SK-N-SH (cell line): ENCODE data around the gene C1orf174. TPM values are rescaled to one million over a fixed set of nuclear protein-coding genes. Genes with fewer than 3 reads are reported as not detected.

Experiments used
- CTCF ChIA-PET: fragments of 300-600, 350-600 bp; formaldehyde crosslinking; extraction: SDS; loops from one replicate; lab custom pipeline; 2021; lab: Yijun Ruan, JAX
- POLR2A ChIA-PET: fragments of 350-600 bp; sonication (Branson Sonifier 250); formaldehyde crosslinking; extraction: SDS; loops from one replicate; lab custom pipeline; 2020; ENCODE audit warnings: antibody characterized with exemption, inconsistent platforms; lab: Yijun Ruan, JAX
- DNase-seq: peaks from one replicate; pipeline ENCODE4 v3.0.0; 2012
- H2AFZ ChIP-seq: fragments of 200-600 bp; sonication (generic); 2 replicates; pipeline ENCODE4 v1.8.1; 2016; ENCODE audit warnings: antibody characterized with exemption, mild to moderate bottlenecking, low read depth
- H3F3A ChIP-seq: fragments of 200-600 bp; sonication (generic); replicated peaks from 2 replicates; pipeline ENCODE3; 2016; ENCODE audit warnings: antibody characterized with exemption, mild to moderate bottlenecking; ENCODE audit not compliant: insufficient read depth
- H3K27ac ChIP-seq, 2 experiments: fragments of 200-500 bp in 1 of 2; fragments of 200-600 bp in 1 of 2; sonication (Bioruptor generic) in 1 of 2; sonication (generic), shearing (Covaris generic) in 1 of 2; 2 replicates each; pipeline versions ENCODE4 v1.5.1 to v1.6.1; 2014 to 2016; ENCODE audit warnings: low read depth in 2 of 2, inconsistent platforms in 1 of 2, low read length in 1 of 2, mild to moderate bottlenecking in 1 of 2, mixed read lengths in 1 of 2
- H3K27me3 ChIP-seq: fragments of 200-600 bp; sonication (generic), shearing (Covaris generic); 2 replicates; pipeline ENCODE4 v1.6.1; 2016; ENCODE audit warnings: mixed run types; ENCODE audit not compliant: insufficient read depth
- H3K36me3 ChIP-seq, 2 experiments: fragments of 200-500 bp in 1 of 2; fragments of 200-600 bp in 1 of 2; sonication (Bioruptor generic) in 1 of 2; sonication (generic) in 1 of 2; replicated peaks in 1 of 2; 2 replicates each; pipeline versions ENCODE3 to v1.5.1; 2014 to 2016; ENCODE audit warnings: low read length in 1 of 2, mild to moderate bottlenecking in 1 of 2; ENCODE audit not compliant: insufficient read depth in 2 of 2, control insufficient read depth in 1 of 2
- H3K4me1 ChIP-seq, 2 experiments: fragments of 200-500 bp in 1 of 2; fragments of 200-600 bp in 1 of 2; sonication (Bioruptor generic) in 1 of 2; sonication (generic), shearing (Covaris generic) in 1 of 2; 2 replicates each; pipeline versions ENCODE4 v1.5.1 to v1.6.1; 2014 to 2016; ENCODE audit warnings: low read depth in 1 of 2, low read length in 1 of 2, mixed run types in 1 of 2; ENCODE audit not compliant: insufficient read depth in 2 of 2, control insufficient read depth in 1 of 2
- H3K4me2 ChIP-seq: fragments of 200-600 bp; sonication (generic), shearing (Covaris generic); 2 replicates; pipeline ENCODE4 v1.6.1; 2017; ENCODE audit warnings: mixed run types
- H3K4me3 ChIP-seq, 2 experiments: fragments of 200-500 bp in 1 of 2; fragments of 200-600 bp in 1 of 2; sonication (Bioruptor generic) in 1 of 2; sonication (generic), shearing (Covaris generic) in 1 of 2; 2 replicates each; pipeline versions ENCODE4 v1.5.1 to v1.8.1; 2014 to 2016; ENCODE audit warnings: low read depth in 2 of 2, inconsistent platforms in 1 of 2, low read length in 1 of 2, mild to moderate bottlenecking in 1 of 2, mixed read lengths in 1 of 2, moderate library complexity in 1 of 2
- H3K79me2 ChIP-seq: fragments of 200-600 bp; sonication (generic); 2 replicates; pipeline ENCODE4 v1.8.1; 2017; ENCODE audit warnings: mild to moderate bottlenecking; ENCODE audit not compliant: insufficient read depth
- H3K9ac ChIP-seq: fragments of 200-600 bp; sonication (generic); 2 replicates; pipeline ENCODE4 v1.6.1; 2017; ENCODE audit warnings: mixed run types
- H3K9me2 ChIP-seq: fragments of 200-600 bp; sonication (generic); 2 replicates; pipeline ENCODE4 v1.6.1; 2017; ENCODE audit warnings: mixed run types
- H3K9me3 ChIP-seq: fragments of 200-600 bp; sonication (generic); 2 replicates; pipeline ENCODE4 v1.6.1; 2017; ENCODE audit warnings: mixed run types, mild to moderate bottlenecking, moderate library complexity
- H4K20me1 ChIP-seq: fragments of 200-600 bp; sonication (generic); 2 replicates; pipeline ENCODE4 v1.6.1; 2017; ENCODE audit warnings: mild to moderate bottlenecking, mixed run types; ENCODE audit not compliant: insufficient read depth
- CTCF ChIP-seq: fragments of 200-600 bp; sonication (generic); IDR thresholded peaks from 2 replicates; pipeline ENCODE4 v1.6.1; 2017; ENCODE audit warnings: antibody characterized with exemption, mild to moderate bottlenecking, moderate library complexity
- ELF1 ChIP-seq: IDR thresholded peaks from 2 replicates; pipeline ENCODE4 v1.4.0; 2012
- FOSL2 ChIP-seq: IDR thresholded peaks from 2 replicates; pipeline ENCODE4 v1.4.0; 2012; ENCODE audit warnings: low read depth, mild to moderate bottlenecking, moderate library complexity, borderline replicate concordance
- FOXJ3 ChIP-seq: sonication (generic); formaldehyde crosslinking; IDR thresholded peaks from 2 replicates; pipeline ENCODE4 v1.5.1; 2020; ENCODE audit warnings: mild to moderate bottlenecking, missing genetic modification reagents
- NFIC ChIP-seq: IDR thresholded peaks from 2 replicates; pipeline ENCODE4 v1.4.0; 2012; ENCODE audit warnings: borderline replicate concordance
- NRF1 ChIP-seq: IDR thresholded peaks from 2 replicates; pipeline ENCODE4 v1.6.1; 2012; ENCODE audit warnings: low read depth, mild to moderate bottlenecking, low read length
- POLR2AphosphoS5 ChIP-seq: IDR thresholded peaks from 2 replicates; pipeline ENCODE4 v1.6.1; 2012; ENCODE audit warnings: low read depth, low read length
- RAD21 ChIP-seq: IDR thresholded peaks from 2 replicates; pipeline ENCODE4 v1.6.1; 2012; ENCODE audit warnings: mild to moderate bottlenecking, low read length
- RFX5 ChIP-seq: IDR thresholded peaks from 2 replicates; pipeline ENCODE4 v1.6.1; 2012; ENCODE audit warnings: mild to moderate bottlenecking, improper control_type of control experiment, low read length
- TAF1 ChIP-seq: IDR thresholded peaks from 2 replicates; pipeline ENCODE4 v1.6.1; 2012; ENCODE audit warnings: low read depth, mild to moderate bottlenecking, low read length, moderate library complexity, borderline replicate concordance
- ZBTB33 ChIP-seq: IDR thresholded peaks from 2 replicates; pipeline ENCODE4 v1.4.0; 2012; ENCODE audit warnings: low read depth, borderline replicate concordance
- WGBS: methylation state at CpG from one replicate; pipeline ENCODE4 v1.1.6; 2017; ENCODE audit warnings: low lambda C conversion rate; 5-methylcytosine and 5-hydroxymethylcytosine counted together
- polyA plus RNA-seq, 3 experiments: library from polyadenylated mRNA; depleted of rRNA; stranded (reverse); fragments of >200 nt; gene quantifications; 2 replicates each; pipeline ENCODE4 v1.2.3, GENCODE V29; 2012
- TF ChIP-seq, protein P1 (sequence below): fragments of 150-350 bp; IDR thresholded peaks from 2 replicates; pipeline ENCODE4 v1.6.1; 2017; ENCODE audit warnings: antibody characterized with exemption, low read length, low read depth, borderline replicate concordance
- TF ChIP-seq, protein P2 (sequence below): IDR thresholded peaks from 2 replicates; pipeline ENCODE4 v1.6.1; 2012; ENCODE audit warnings: mild to moderate bottlenecking, low read depth, low read length, moderate library complexity

Gene C1orf174
- polyA plus RNA-seq, 1 of the 3 experiments (the other 2 are of a cell fraction): 21.4 TPM

- Histone ChIP-seq H3F3A (no peaks in the 10 kb centered on the region), H4K20me1 (no peaks in the 10 kb centered on the region), H3K4me3 (no peak overlapping the region), H2AFZ (no peak overlapping the region), H3K9ac (no peak overlapping the region), H3K27ac (no peak overlapping the region), H3K9me3 (no peaks in the 10 kb centered on the region), H3K36me3 (no peaks in the 10 kb centered on the region), H3K9me2 (no peaks in the 10 kb centered on the region), H3K4me1 (no peaks in the 10 kb centered on the region), H3K79me2 (no peaks in the 10 kb centered on the region), H3K4me2 (no peak overlapping the region), H3K27me3 (no peaks in the 10 kb centered on the region)
- ChIA-PET POLR2A (no interaction called here), CTCF (no interaction called here)
- DNase-seq: no peak
- TF ChIP-seq POLR2AphosphoS5 (no peak), CTCF (no peak), NFIC (no peak), FOXJ3 (CRISPR knock-in tag) (no peak), RFX5 (no peak), FOSL2 (no peak)
- 20% methylated on average over 6 of the region's 6 CpGs for WGBS
These were observed 22.8 kb upstream of the C1orf174 start for GRCh38 chr1:3922851-3923250.

- POLR2A ChIA-PET: no interaction called here
- CTCF ChIA-PET: no interaction called here
These were observed 22.2 kb upstream of the C1orf174 start for GRCh38 chr1:3922201-3922725.

More at GRCh38 chr1:3922201-3922725, 22.2 kb upstream of the C1orf174 start:
- no peak overlapping the region for H3K4me2 ChIP-seq
- H3K27ac ChIP-seq: no peak overlapping the region
- H3K9ac ChIP-seq: no peak overlapping the region
- TF ChIP-seq ZBTB33 (no peak), NRF1 (no peak), ELF1 (no peak), RAD21 (no peak), TAF1 (no peak)
- TF ChIP-seq, protein P1, sequence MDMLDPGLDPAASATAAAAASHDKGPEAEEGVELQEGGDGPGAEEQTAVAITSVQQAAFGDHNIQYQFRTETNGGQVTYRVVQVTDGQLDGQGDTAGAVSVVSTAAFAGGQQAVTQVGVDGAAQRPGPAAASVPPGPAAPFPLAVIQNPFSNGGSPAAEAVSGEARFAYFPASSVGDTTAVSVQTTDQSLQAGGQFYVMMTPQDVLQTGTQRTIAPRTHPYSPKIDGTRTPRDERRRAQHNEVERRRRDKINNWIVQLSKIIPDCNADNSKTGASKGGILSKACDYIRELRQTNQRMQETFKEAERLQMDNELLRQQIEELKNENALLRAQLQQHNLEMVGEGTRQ: no peak
- TF ChIP-seq, protein P2, sequence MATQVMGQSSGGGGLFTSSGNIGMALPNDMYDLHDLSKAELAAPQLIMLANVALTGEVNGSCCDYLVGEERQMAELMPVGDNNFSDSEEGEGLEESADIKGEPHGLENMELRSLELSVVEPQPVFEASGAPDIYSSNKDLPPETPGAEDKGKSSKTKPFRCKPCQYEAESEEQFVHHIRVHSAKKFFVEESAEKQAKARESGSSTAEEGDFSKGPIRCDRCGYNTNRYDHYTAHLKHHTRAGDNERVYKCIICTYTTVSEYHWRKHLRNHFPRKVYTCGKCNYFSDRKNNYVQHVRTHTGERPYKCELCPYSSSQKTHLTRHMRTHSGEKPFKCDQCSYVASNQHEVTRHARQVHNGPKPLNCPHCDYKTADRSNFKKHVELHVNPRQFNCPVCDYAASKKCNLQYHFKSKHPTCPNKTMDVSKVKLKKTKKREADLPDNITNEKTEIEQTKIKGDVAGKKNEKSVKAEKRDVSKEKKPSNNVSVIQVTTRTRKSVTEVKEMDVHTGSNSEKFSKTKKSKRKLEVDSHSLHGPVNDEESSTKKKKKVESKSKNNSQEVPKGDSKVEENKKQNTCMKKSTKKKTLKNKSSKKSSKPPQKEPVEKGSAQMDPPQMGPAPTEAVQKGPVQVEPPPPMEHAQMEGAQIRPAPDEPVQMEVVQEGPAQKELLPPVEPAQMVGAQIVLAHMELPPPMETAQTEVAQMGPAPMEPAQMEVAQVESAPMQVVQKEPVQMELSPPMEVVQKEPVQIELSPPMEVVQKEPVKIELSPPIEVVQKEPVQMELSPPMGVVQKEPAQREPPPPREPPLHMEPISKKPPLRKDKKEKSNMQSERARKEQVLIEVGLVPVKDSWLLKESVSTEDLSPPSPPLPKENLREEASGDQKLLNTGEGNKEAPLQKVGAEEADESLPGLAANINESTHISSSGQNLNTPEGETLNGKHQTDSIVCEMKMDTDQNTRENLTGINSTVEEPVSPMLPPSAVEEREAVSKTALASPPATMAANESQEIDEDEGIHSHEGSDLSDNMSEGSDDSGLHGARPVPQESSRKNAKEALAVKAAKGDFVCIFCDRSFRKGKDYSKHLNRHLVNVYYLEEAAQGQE: no peak
- TF ChIP-seq, all 33 proteins: peak for 0
- WGBS: 48% methylated on average over 6 of the region's 6 CpGs
- DNase-seq: no peak
- Histone ChIP-seq H3F3A (no peaks in the 10 kb centered on the region), H3K27me3 (no peaks in the 10 kb centered on the region), H2AFZ (no peak overlapping the region), H3K4me3 (no peak overlapping the region), H4K20me1 (no peaks in the 10 kb centered on the region), H3K9me2 (no peaks in the 10 kb centered on the region), H3K4me1 (no peaks in the 10 kb centered on the region), H3K9me3 (no peaks in the 10 kb centered on the region), H3K36me3 (no peaks in the 10 kb centered on the region), H3K79me2 (no peaks in the 10 kb centered on the region)
